ENCODE measurements around the gene LILRB1.
"Not testable (repeated sequence)": the region's sequence is repeated elsewhere in the genome, so short reads cannot be mapped to it uniquely, and the experiment has no call there.

Gene LILRB1

GRCh38 chr19:54633401-54633800 lies 3.1 kb downstream of the LILRB1 start:
- no peak overlapping the region for H3K27ac ChIP-seq
- no peak for TF ChIP-seq ZFX (IDR thresholded peaks at IDR 0.05; ENCODE audit: borderline replicate concordance)
- TF ChIP-seq, protein P1, sequence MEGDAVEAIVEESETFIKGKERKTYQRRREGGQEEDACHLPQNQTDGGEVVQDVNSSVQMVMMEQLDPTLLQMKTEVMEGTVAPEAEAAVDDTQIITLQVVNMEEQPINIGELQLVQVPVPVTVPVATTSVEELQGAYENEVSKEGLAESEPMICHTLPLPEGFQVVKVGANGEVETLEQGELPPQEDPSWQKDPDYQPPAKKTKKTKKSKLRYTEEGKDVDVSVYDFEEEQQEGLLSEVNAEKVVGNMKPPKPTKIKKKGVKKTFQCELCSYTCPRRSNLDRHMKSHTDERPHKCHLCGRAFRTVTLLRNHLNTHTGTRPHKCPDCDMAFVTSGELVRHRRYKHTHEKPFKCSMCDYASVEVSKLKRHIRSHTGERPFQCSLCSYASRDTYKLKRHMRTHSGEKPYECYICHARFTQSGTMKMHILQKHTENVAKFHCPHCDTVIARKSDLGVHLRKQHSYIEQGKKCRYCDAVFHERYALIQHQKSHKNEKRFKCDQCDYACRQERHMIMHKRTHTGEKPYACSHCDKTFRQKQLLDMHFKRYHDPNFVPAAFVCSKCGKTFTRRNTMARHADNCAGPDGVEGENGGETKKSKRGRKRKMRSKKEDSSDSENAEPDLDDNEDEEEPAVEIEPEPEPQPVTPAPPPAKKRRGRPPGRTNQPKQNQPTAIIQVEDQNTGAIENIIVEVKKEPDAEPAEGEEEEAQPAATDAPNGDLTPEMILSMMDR (IDR thresholded peaks at IDR 0.05): no peak

- H3K27ac ChIP-seq: not testable (repeated sequence)
These were observed 5.8 kb downstream of the LILRB1 start for GRCh38 chr19:54636081-54636480.

DNA sequence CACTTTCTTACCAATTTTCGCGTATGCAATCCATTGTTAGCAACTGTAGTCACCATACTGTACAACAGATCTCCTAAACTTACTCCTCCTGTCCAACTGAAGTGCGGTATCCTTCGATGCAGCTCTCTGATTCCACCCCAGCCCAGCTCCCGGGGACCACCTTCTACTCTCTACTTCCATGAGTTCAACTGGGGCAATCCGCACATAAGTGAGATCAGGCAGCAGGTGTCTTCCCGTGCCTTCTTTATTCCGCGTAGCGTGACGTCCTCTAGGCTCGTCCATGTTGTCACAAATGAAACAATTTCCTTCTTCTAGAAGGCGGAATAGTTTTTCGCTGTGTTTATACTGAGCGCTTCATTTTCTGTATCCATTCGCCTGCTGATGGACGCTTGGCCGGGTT lies 8.4 kb downstream of the LILRB1 start:
- TF ChIP-seq, protein P1 (IDR thresholded peaks at IDR 0.05): no peak
- no peak for TF ChIP-seq ZFX (IDR thresholded peaks at IDR 0.05; ENCODE audit: borderline replicate concordance)
- no peak overlapping the region for H3K27ac ChIP-seq

DNA sequence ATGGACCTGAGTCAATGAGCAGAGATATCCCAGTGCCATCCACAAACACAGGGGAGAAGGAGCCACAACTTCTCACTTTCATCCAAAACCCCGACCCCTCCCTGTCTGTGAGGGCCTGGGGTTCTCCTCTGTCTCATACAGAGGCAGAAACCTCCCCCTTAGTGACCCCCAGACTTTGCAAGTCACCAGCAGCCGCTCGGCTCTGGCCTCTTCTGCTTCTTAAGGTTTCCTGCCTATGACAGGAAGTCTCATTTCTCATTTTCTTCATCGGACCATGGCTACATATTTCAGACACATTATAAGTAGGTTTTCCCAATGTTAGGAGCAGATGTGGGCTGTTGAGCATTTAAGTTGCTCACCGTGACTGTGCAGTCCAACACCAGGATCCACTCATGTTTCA lies 12.7 kb downstream of the LILRB1 start:
- not testable (repeated sequence) for H3K27ac ChIP-seq

GRCh38 chr19:54643583-54643982 lies 13.3 kb downstream of the LILRB1 start:
- H3K27ac ChIP-seq: not testable (repeated sequence)

GRCh38 chr19:54644056-54644455 lies 13.8 kb downstream of the LILRB1 start:
- TF ChIP-seq, protein P1 (IDR thresholded peaks at IDR 0.05): no peak
- TF ChIP-seq ZFX (IDR thresholded peaks at IDR 0.05; ENCODE audit: borderline replicate concordance): no peak
- H3K27ac ChIP-seq: no peak overlapping the region

- TF ChIP-seq ZFX (IDR thresholded peaks at IDR 0.05; ENCODE audit: borderline replicate concordance): no peak
- TF ChIP-seq, protein P1 (IDR thresholded peaks at IDR 0.05): no peak
- no peak overlapping the region for H3K27ac ChIP-seq
These were observed 16.1 kb downstream of the LILRB1 start for GRCh38 chr19:54646331-54646841.

DNA sequence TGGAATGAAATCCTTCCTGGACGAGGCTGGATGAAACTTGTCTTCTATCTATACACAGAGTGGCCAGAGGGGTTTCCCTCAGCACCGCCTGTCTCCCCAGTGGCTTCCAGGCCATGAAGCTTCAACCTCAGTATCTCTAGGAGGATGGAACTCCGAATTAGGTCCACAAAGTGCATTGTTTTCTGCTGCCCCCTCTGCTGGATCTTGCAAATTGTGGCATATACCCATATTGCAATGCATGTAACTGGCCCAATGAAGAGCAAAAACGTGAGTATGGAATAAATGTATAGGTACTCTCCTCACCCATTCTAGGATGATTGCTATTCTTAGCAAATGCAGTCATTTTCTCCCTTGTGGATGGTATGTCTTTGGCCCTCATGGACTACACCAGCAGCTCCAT lies 17.8 kb downstream of the LILRB1 start:
- TF ChIP-seq, protein P1 (IDR thresholded peaks at IDR 0.05): no peak
- no peak for TF ChIP-seq ZFX (IDR thresholded peaks at IDR 0.05; ENCODE audit: borderline replicate concordance)
- no peak overlapping the region for H3K27ac ChIP-seq

- no peak overlapping the region for H3K27ac ChIP-seq
- TF ChIP-seq, protein P1 (IDR thresholded peaks at IDR 0.05): no peak
- TF ChIP-seq ZFX (IDR thresholded peaks at IDR 0.05; ENCODE audit: borderline replicate concordance): no peak
These were observed 19.9 kb downstream of the LILRB1 start for GRCh38 chr19:54650108-54650655.

Data from 22Rv1 (cell line).